Thyroid gland (tissue), 4 donors: ENCODE results near the gene NT5C1B.

Experiments
- POLR2A ChIP-seq, 2 donors: fragments of 450-650 bp; IDR thresholded peaks; one replicate each; pipeline ENCODE4 v1.6.1; 2017; ENCODE audit warnings: antibody characterized with exemption in 2 of 2, mild to moderate bottlenecking in 2 of 2, moderate library complexity in 1 of 2
- TF ChIP-seq, protein P1 (sequence below), 6 experiments: fragments of 200-600 bp in 3 of 6; fragments of 450-650 bp in 3 of 6; sonication (generic) in 3 of 6; IDR thresholded peaks; one replicate each; pipeline ENCODE4 v1.5.1; 2016 to 2019; ENCODE audit warnings: antibody characterized with exemption in 6 of 6, mild to moderate bottlenecking in 2 of 6, inconsistent platforms in 1 of 6, moderate library complexity in 1 of 6

GRCh38 chr2:18578033-18578432 is 11.3 kb downstream of the NT5C1B start:
- TF ChIP-seq, protein P1, sequence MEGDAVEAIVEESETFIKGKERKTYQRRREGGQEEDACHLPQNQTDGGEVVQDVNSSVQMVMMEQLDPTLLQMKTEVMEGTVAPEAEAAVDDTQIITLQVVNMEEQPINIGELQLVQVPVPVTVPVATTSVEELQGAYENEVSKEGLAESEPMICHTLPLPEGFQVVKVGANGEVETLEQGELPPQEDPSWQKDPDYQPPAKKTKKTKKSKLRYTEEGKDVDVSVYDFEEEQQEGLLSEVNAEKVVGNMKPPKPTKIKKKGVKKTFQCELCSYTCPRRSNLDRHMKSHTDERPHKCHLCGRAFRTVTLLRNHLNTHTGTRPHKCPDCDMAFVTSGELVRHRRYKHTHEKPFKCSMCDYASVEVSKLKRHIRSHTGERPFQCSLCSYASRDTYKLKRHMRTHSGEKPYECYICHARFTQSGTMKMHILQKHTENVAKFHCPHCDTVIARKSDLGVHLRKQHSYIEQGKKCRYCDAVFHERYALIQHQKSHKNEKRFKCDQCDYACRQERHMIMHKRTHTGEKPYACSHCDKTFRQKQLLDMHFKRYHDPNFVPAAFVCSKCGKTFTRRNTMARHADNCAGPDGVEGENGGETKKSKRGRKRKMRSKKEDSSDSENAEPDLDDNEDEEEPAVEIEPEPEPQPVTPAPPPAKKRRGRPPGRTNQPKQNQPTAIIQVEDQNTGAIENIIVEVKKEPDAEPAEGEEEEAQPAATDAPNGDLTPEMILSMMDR (IDR thresholded peaks at IDR 0.05), result no peak
- TF ChIP-seq POLR2A (IDR thresholded peaks at IDR 0.05), result no peak
